ENCODE measurements around the gene GLB1L3. TPM values are rescaled to one million over a fixed set of nuclear protein-coding genes. Genes with fewer than 3 reads are reported as not detected.

GLB1L3 gene
- total RNA-seq, 2 donors from 2014 or later: 7.8 to 14.5 TPM

GRCh38 chr11:134271978-134272377 is 4.2 kb upstream of the GLB1L3 start:
- no peaks in the 10 kb centered on the region for H3K36me3 ChIP-seq
- WGBS: 96% methylated on average over 4 of the region's 4 CpGs
- H3K4me3 ChIP-seq: no peak overlapping the region

DNA sequence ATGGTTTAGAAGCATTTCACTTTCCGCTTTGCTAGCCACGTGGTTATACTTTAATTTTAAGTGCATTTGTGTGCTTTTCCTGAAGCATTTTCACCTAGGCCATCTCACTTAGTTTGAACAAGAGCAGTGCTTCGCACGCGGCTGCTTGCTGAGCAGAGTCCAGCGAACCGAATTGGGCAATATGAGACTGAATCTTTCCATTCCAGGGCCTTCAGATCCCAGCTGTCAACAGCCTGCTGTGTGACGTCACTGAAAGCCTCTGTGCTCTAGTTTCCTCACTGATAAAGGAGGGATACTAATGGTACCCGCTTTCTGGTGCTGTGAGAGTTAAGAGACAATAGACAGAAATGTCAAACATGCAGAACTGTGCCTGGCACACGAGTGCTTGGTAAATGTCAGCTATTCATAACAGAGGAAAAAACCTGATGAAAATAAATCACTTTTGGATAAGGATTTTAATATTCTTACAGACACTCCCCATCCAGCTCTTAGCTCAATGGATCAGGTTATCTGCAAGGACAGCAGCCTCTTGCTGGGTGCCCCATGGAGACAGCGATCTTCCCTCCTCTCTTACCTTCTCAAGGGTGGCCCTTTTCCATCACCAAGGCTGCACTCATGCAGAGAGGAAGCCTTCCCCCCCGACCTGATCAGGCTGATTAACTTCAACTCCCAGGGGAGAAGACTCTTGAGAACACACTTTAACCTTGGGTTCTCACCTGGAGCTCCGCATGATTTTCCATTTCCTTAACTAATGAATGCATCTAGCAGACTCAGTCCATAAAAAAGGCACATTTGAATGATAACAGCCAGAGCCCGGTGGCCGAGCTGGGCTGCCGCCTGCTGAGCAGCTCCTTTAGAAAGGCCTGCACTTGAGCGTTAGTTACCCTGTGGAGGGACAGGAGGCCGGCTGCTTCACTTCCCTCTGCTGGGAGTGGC is 3.5 kb upstream of the GLB1L3 start:
- Histone ChIP-seq H3K4me3 (no peak overlapping the region), H3K9me3 (no peaks in the 10 kb centered on the region), H3K4me1 (replicated peaks) (no peaks in the 10 kb centered on the region), H3K36me3 (no peaks in the 10 kb centered on the region), H3K27me3 (replicated peaks; ENCODE audit: insufficient read depth) (no peaks in the 10 kb centered on the region), H3K27ac (no peak overlapping the region)
- TF ChIP-seq POLR2A (IDR thresholded peaks at IDR 0.05) (no peak), POLR2AphosphoS5 (IDR thresholded peaks at IDR 0.05) (no peak), CTCF (IDR thresholded peaks at IDR 0.05) (no peak)
- DNase-seq (ENCODE audit: low spot score): no peak
- WGBS: 33% methylated on average over 18 of the region's 18 CpGs
- intact Hi-C loops (cut with DNase I): no loop called here

More at GRCh38 chr11:134271978-134272377, 4.2 kb upstream of the GLB1L3 start:
- Histone ChIP-seq H3K9me3 (no peaks in the 10 kb centered on the region), H3K27me3 (replicated peaks; ENCODE audit: insufficient read depth) (no peaks in the 10 kb centered on the region), H3K27ac (no peak overlapping the region), H3K4me1 (replicated peaks) (peaks cover 7% of the 10 kb centered on the region)
- intact Hi-C loops (cut with DNase I): no loop called here
- DNase-seq (ENCODE audit: low spot score): no peak
- TF ChIP-seq POLR2AphosphoS5 (IDR thresholded peaks at IDR 0.05) (no peak), CTCF (IDR thresholded peaks at IDR 0.05) (no peak), POLR2A (IDR thresholded peaks at IDR 0.05) (no peak)

DNA sequence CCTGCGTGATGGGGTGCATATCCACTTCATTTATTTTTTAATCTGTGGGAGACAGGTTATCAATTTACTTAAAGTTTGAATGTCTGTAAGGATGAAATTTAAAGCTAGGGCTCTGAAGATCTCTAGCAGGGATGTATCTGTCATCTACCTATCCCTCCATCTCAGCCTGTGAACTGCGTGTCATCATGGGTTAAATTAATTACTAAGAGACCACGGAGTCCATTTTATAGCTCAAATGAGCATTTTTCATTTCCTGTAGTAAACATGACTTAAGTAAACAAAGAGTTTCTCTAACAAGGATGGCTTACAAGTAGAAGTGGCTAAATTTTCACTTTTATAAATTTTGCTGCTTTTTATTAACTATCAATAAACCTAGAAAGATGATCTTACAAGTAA is 2.9 kb upstream of the GLB1L3 start:
- H3K36me3 ChIP-seq: no peaks in the 10 kb centered on the region
- H3K27ac ChIP-seq: no peak overlapping the region
- H3K4me3 ChIP-seq: no peak overlapping the region
- intact Hi-C loops (cut with DNase I): no loop called here
- TF ChIP-seq POLR2A (IDR thresholded peaks at IDR 0.05) (no peak), POLR2AphosphoS5 (IDR thresholded peaks at IDR 0.05) (no peak), CTCF (IDR thresholded peaks at IDR 0.05) (no peak)
- no peak for DNase-seq (ENCODE audit: low spot score)
- H3K9me3 ChIP-seq: no peaks in the 10 kb centered on the region
- no peaks in the 10 kb centered on the region for H3K27me3 ChIP-seq (replicated peaks; ENCODE audit: insufficient read depth)
- WGBS: 23% methylated on average over 3 of the region's 3 CpGs
- H3K4me1 ChIP-seq (replicated peaks): no peaks in the 10 kb centered on the region

DNA sequence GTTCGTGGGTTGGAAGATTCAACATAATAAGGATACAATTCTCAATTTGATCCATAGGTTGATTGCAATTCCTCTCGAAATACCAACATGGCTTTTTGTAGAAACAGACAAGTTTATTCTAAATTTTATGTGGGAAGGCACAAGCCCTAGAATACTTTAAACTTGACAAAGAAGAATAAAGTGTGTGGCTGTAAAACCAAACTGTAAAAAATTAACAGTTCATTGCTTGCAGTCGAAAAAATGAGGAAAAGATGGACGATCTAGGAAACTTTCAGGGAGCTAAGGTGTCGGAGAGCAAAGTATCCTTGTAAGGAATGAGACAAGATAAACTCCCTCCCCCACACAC is 1.0 kb upstream of the GLB1L3 start:
- intact Hi-C loops (cut with DNase I): no loop called here
- Histone ChIP-seq H3K27ac (peak overlapping the region; percentile 66 to 86), H3K27me3 (replicated peaks; ENCODE audit: insufficient read depth) (no peaks in the 10 kb centered on the region), H3K36me3 (no peaks in the 10 kb centered on the region), H3K4me1 (replicated peaks) (no peaks in the 10 kb centered on the region), H3K9me3 (no peaks in the 10 kb centered on the region), H3K4me3 (peak overlapping the region; percentile 42)
- no peak for TF ChIP-seq CTCF (IDR thresholded peaks at IDR 0.05)
- no peak for TF ChIP-seq POLR2AphosphoS5 (IDR thresholded peaks at IDR 0.05)
- TF ChIP-seq POLR2A (IDR thresholded peaks at IDR 0.05): no peak
- 14% methylated on average over 5 of the region's 5 CpGs for WGBS
- DNase-seq (ENCODE audit: low spot score): no peak
